Cardiac septum (tissue), 1 donor: ENCODE measurements around the gene PARP16. TPM values are rescaled to one million over a fixed set of nuclear protein-coding genes. Genes with fewer than 3 reads are reported as not detected.

ENCODE experiments used
- DNase-seq: peaks from one replicate; pipeline ENCODE4 v3.0.0-alpha.2; 2020; ENCODE audit warnings: low spot score
- intact Hi-C: fragments of 100-400 bp; cut with DNase I; formaldehyde crosslinking; loops from one replicate; pipeline ENCODE4 v1.14.0; 2022
- total RNA-seq: library from RNA; stranded (reverse); fragmentation: NEBNext Ultra II Directional; extraction: Animal tissue kit (Norgen Biotek cat#: 25700); gene quantifications from one replicate; pipeline ENCODE4 v1.2.1, GENCODE V29; 2021
- donor health status: DM: no; HTN: no; CAD: no.

PARP16 gene
- total RNA-seq, 1 donor from 2014 or later: 4.7 TPM

GRCh38 chr15:65212097-65212496 lies 74.6 kb downstream of the PARP16 start:
- intact Hi-C loops: no loop called here

DNA sequence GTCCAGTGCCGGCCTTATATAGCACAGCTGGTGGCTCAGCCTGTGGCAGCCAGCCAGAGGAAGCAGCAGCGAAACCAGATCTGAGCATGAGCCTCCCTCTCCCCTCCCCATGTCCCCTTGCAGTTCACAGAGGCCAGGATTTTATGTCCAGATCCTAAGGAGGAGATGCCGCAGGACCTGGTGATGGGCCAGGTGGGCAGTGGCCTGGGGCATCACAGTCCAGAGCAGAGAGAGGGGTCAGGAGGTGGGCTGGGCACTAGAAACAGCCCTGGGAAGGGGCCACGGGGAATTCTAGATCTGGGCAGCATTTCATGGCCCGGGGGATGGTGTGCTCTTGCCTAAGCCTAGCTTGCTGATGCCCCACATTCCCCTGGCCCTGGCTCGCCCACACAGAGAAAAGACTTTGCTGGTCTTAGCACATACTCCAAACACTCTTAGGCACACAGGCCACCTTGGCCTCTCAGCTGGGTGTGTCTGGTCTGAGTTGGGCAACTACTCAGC lies 75.2 kb downstream of the PARP16 start:
- intact Hi-C loops: no loop called here
- no peak for DNase-seq

More at GRCh38 chr15:65212097-65212496, 74.6 kb downstream of the PARP16 start:
- no peak for DNase-seq

DNA sequence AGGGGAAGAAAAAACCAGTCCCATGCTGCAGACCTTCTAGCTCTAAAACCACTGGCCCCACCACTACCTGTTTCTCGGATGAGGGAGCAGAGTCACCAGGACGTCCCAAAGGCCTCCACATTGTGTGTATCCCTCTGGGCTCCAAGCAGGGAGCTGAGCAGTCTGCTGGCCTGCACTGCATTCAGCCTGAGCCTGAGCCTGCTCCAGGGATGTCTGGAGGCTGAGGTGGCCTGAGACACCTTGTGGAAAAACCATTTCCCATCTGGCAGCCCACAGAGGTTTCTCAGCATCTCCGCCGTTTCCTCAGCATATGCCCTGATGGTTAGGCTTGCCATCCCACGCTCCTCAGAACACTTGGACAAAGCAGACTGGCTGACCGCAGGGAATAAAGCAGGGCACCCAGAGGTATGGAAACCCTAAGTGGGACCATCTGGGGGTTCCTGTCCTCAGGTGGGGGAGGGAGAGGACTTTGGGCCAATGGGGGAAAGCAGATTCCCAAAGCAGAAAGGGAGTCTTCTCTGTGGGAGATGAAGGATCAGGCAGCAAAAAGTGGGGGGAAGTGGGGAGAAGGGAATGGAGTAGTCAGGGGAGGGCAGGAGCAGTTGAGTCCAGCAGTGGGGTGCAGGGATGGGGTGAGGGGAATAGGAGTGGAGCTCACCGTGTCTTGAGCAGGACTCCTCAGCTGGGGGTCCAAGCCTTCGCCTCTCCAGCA lies 75.8 kb downstream of the PARP16 start, which contains the start of gene CILP:
Gene CILP (minus strand): TSS at position 704 of the 712 bp plus-strand sequence. CDS start 1,718 bp downstream, outside the sequence.
- DNase-seq: no peak
- intact Hi-C loops: no loop called here

- no peak for DNase-seq
- intact Hi-C loops: loop anchor here (10.0 kb wide), 1 partner anchor 175 kb away; no protein-coding TSS in a partner anchor
Observed at GRCh38 chr15:65209701-65210643, 76.7 kb downstream of the PARP16 start.

DNA sequence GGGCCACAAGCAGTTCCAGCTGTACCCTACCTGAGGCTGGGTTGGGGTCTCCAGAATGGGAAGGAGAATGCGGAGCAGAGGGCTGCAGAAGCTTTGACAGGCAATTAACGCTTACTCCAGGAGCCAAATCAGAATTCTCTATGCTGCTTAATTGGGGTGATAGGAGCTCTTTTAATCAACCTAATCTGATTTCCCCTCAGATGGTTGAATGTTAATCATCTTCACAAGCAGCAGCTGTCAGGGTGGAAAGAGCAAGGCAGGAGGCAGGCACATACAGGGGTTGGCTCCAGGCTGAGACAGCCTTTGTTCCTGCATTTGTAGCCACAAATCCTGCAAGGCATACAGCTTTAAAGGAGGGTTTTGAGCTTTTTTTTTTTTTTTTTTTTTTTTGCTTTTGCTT lies 78.0 kb downstream of the PARP16 start:
- intact Hi-C loops: loop anchor here (10.0 kb wide), 1 partner anchor 176 kb away; no protein-coding TSS in a partner anchor
- DNase-seq: no peak

Other genes starting within 250 kb of the PARP16 start
- gene SLC51B, start 241.5 kb downstream of the PARP16 start, total RNA-seq: not detected
- gene RASL12, start 218.9 kb downstream of the PARP16 start, total RNA-seq: 11.5 TPM
- gene KBTBD13, start 210.1 kb downstream of the PARP16 start, total RNA-seq: 3.3 TPM
- gene UBAP1L, start 171.7 kb downstream of the PARP16 start, total RNA-seq: 2.4 TPM
- 17.4 TPM for gene PDCD7, start 153.1 kb downstream of the PARP16 start, total RNA-seq
- 55.9 TPM for gene CLPX, start 101.5 kb downstream of the PARP16 start, total RNA-seq
- gene CILP, start 75.4 kb downstream of the PARP16 start, total RNA-seq: 24.0 TPM
- not detected for gene RNU5A-1, start 9.2 kb upstream of the PARP16 start, total RNA-seq
- 29.8 TPM for gene RNU5B-1, start 17.8 kb upstream of the PARP16 start, total RNA-seq
- gene IGDCC3, start 91.1 kb upstream of the PARP16 start, total RNA-seq: not detected
- gene IGDCC4, start 136.1 kb upstream of the PARP16 start, total RNA-seq: 0.92 TPM
- gene DPP8, start 230.8 kb upstream of the PARP16 start, total RNA-seq: 35.3 TPM
- 9.6 TPM for gene HACD3, start 243.6 kb upstream of the PARP16 start, total RNA-seq